GM18861 (cell line): ENCODE results near the gene KCNJ5.

Experiments
- ATAC-seq: cut with Tn5 transposase; IDR thresholded peaks from one replicate; pipeline ENCODE4 v1.9.1; 2021; ENCODE audit not compliant: unreplicated experiment

The KCNJ5 gene

DNA sequence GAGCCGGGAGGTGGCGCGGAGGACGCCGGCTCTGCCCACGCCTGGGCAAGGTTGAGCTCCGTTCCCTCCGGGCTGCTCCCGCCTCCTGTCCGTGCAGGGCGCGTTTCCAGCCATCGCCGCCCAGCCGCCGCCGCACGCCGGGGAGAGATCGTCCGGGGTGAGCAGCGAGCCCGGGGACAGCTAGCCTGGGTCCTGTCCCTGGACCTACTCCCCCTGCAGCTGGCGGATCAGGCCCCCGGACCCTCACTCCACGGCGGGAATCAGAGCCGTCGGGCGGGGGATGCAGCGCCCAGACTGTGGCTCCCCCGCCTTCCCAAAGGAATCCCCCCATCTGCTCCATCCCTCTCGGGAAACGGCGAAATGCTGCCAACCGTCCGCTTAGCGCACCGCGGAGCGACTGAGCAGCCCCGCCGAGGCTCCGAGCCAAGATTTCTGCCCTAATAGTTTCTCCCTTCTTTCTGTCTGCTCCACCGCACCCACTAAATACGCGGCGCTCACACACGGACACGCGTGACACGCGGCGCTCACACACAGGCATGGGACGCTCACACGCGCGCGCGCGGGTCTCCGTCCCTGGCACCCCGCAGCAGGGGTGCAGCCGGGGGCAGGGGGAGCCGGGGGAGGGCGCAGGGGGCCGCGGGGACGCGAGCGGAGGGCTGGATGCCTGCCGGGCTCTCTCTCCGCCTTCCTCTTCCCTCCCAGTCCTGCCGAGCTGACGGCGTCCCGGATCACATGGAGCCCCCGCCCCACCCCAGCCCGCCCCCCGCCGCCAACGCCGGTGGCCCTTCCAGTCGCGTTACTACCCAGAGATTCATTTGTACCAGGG lies at the start of gene KCNJ5:
Gene KCNJ5, plus strand, starts transcription at position 814 of the 826 bp plus-strand sequence. CDS start 19,918 bp downstream, outside the sequence.
- ATAC-seq: no peak

DNA sequence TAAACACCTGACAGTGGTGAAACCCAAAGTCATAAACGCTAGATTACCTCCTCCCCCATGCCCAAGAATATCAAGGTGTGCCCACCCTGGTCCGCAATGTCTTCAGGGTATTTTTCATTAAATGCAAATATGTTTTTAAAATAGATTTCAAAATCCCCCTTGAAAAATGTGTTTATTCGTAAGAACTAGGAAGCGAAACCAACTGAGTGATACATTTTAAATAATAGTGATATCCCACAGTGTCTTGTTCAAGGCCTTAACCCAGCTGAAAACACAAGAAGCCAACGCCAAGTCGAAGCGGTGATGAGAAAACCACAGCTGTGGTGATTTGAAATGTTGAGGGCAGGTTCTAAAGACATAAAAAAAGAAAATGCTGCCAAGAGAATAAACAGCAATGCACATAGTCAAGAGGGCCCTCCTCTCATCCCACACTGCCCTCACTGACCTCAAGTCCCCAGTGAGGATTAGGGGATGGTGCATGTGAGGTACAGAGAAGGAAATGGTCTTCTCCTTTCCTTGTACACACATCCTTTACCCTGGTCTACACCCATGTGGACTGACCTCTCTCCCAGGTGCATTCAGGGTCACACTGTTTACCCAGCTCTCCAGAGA lies 49.6 kb upstream of the KCNJ5 start:
- peak; percentile 51 for ATAC-seq

DNA sequence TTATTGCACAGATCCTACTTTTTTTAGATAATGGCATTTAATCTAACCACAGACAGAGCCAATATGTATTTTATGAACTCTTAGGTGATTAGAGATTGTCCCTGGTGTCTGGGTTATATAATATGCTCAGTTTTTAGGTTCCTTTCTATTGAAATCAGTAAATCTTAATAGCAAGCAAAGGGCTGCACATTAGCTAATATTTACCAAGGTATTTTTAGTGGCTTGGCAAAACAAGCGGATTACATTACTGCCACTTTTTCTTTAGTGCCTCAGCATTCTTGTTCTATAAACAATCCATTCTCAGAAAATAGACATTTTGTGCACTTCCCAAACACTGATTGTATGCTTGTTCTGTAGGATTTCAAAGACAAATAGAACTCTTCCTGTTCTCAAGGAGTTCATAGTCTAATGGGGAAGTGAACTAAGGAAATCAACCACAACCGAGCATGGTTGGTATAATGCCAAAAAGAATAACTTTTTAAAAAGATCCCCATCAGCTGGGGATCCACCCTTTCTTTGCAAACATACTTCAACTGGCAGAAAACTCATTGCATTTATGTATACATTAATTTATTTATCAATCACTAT lies 47.9 kb upstream of the KCNJ5 start:
- ATAC-seq: no peak

DNA sequence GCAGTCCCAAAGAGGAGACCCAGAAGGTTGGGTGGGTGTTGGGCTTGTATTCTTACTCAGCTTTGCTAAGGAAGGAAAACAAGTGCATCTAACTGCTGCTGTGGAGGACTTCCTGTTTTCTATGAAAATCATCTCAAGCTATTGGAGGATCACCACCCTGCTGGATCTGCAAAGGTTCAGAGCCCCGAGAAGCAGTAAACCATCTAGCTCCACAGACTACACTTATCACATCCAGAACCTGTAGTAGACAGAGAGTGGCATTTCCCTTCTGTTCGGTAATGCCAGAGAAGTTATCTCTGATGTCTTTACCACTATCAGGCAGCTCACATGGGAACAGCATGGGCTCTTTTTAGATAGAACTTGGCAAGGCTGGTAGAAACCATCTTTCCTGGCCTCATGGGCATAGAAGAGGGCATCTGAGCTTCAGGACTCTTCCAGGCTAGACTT lies 45.8 kb upstream of the KCNJ5 start:
- ATAC-seq: no peak

DNA sequence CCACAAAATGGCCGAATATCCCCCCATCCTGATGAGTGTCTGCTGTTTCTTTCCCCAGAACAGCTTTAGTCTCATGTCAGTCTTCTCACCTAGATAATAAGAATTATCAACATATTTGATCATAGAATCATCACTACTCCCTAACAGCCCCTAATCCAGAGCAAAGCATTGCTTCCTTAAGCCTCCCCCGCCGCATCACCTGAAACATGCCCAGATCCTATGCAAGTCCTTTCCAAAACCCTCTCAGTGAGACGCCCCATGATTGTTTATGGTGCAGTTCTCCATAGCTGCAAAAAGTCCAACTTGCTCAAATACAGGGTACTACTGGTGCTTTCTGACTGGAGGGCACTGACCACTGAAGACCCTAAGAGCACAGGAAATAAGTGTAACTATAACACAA lies 44.2 kb upstream of the KCNJ5 start:
- ATAC-seq: no peak

DNA sequence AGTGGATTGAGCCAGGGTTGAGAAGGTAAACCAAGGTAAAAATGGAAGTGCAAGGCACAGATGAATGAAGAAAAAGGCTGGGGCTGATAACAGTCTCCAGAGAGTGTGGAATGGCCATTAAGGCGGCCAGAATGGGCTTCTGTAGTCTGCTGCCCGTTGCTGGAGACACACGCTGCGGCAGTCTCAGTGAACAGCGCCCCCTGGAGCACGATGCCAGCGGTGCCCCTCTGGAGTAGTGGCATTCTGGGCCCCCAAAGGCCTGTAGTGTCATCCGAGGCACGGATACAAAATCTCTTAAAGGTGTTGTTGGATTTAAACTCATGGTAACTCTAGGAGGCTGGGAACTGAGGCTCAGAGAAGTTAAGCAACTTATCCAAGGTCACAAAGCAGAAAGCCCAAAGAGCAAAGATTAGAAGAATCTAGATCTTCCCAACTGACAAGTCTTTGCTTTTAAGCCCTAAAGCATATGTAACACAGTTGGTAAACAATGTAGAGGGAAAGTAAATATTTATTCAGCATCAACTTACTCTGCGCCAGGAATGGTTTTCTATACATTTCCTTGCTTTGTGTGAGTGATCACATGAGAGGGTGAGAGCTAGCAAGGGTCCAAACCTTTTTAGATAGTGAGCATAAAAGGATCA lies 42.2 kb upstream of the KCNJ5 start:
- ATAC-seq: peak; percentile 84

DNA sequence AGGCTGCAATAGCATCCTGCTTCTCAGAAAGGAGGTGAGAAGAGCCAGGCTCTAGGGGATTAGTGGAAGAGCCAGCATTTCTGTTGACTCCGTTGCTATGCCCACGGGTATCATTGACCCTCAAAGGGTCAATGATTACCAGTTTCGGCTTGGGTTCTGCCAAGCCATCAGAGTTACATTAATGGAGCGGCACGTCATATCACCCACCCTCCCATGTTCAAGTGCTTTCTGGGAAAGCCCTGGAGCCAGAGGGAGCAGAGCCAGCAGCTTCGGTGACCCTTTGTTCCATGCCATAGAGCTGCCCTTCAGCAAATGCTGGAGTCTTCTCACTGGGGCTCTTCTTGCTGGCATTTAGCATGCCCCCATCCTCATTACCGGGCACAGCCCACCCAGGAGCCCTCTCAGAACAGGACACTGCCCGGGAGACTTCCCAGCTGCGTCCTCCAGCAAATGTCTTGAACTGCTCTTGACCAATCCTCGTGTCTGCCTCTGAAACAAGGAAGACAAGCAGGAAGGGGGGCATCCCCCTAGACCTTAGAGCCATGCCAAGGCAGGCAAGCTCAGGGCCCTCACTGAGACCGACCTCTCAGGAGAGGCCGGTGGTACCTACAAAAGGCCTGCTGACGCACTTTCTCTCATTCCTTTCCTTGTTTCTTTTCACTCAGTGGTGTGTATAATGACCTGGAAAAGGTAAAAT lies 38.7 kb upstream of the KCNJ5 start:
- ATAC-seq: no peak

DNA sequence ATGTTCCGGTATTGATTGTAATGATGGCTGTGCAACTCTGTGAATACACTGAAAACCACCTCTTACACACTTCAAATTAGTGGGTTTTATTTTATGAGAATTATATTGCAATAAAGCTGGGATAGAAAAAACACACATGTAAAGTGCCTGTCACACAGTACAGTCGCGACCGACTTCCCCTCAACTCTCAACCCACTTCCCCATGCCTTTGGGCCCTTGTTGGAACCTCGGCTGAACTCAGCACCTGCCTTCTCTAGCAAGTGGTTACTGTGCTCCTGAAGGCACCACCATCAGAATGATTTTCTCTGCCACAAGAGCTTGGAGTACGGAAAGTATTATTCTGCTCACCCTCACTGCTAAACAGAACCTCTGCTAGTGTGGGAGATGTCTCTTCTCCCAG lies 37.6 kb upstream of the KCNJ5 start:
- ATAC-seq: no peak

DNA sequence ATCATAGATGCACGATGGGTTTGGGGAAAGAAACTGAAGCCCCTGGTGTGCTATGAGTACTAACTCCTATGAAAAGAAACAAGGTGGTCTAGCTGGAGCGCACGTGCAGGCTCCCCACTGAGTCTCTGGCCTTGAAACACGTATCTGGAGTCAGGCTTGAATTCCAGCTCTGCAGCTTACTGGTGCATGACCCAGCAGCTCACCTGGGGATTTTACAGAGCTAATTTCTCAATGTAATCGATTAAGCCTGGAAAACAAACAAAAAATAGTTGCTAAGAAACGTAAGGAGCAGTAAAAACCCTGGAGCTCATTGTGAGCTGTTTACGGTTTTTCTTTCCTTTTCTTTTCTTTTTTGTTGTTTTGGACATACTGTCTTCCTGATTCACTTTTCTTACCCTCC lies 36.3 kb upstream of the KCNJ5 start:
- ATAC-seq: no peak

DNA sequence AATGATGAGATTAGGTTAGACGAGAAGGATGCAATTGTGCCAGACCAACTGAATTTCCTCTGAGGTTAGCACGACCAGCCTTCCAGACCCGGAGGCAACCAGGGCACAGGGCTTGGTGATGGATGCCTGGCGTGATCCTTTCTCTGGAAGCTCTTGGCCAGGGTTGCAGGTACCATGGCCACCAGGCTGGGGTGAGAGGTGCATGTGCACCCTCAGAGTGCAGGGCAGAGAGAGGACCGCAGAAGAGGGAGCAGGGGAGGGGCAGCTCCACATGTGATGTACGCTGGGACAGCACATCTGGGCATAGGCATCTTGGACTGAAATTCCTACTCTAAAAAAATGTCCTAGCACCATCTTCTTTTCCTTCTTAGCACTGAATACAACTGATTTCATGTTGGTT lies 34.9 kb upstream of the KCNJ5 start:
- no peak for ATAC-seq

DNA sequence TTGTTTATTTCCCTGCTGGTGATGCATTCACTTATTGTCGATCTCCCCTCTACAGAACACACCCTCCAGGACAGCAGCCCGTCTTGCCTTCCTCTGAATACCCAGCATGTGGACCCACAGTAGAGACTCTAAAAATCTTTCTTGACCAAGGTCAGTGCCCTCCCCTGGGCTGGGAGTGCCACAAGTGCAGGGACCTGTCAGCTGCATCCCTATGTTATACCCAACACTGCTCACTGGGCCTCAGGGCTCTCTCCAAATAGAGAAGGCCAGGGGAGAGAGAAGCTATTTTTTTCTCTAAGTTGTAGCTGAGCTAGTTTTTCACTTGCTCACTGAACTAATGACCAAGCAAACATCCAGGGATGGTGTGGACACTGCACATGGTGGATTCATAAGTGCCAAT lies 33.8 kb upstream of the KCNJ5 start:
- ATAC-seq: no peak

DNA sequence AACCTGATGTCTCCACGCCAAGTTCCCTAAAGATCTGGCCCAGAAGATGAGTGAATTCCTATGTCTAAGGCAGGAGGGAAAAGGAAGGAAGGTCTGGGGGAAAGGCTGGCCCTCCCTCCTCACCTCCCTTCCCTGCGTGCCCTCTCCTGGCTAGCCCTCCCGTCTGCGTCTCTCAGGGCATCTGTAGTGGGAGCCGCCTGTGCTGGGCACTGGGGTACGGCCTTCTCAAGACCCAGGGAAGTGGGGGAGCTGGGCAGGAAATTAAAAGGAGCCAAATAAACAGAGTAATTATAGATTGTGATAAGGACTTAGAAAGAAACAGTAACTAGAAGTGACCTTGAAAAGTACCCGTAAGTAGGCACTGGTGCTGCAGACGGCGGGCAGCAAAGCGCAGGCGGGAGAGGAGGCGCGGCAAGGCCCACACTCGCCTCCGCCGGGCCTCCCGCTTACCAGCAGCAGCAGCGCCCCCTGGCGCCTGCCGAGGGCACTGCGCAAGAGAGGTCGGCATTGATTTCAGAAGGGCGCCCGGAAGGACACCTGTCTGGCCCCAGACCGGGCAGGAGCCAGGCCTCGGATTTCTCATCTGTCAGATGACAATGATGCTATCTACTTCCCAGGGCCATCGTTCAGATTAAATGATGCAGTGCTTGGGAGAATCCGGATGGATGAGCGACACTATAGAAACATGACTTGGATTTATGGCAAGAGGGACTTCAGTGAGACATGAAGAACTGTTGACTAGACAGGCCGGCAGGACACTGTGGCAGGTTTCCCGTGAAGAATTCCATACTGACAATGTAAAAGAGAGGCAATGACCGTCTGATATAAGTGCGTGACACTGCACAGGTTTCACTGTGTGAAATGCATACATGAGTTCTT lies 31.4 kb upstream of the KCNJ5 start:
- ATAC-seq: peak; percentile 94

DNA sequence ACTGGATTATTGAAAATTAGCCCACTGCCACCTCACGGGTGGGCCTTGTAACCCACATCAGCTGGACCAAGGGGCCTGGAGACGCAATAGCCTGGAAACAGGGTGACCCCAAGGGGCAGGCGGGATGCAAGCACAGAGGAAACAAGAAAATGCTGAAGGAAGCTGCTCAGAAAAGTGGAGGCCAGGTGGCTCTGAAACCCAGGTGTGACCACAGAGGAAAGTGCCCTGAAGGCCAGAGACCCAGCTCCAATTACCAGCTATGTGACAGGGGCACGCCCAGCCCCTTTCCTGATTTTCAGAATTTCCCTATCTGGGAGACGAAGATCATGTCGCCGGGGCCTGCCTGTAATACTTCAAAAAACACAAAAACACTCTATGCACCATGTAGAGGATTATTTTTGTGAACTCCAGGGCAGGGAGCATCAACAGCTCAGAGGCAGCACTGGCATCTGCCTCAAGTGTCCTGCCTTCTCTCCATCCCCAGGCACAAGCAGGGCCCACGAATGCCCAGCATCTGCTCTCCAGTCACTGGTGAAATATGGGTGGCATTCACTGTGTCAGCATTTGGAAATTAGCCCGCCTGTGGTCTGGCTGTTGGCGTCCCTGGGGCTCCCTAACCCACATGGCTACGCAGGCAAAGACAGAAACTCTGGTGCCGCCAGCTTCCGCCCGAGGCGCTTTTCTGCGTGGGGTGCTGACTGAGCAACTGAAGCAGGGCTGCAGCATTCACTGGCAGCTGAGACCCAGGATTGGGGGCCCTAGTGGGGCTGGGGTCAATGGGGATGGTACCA lies 30.4 kb upstream of the KCNJ5 start:
- no peak for ATAC-seq

DNA sequence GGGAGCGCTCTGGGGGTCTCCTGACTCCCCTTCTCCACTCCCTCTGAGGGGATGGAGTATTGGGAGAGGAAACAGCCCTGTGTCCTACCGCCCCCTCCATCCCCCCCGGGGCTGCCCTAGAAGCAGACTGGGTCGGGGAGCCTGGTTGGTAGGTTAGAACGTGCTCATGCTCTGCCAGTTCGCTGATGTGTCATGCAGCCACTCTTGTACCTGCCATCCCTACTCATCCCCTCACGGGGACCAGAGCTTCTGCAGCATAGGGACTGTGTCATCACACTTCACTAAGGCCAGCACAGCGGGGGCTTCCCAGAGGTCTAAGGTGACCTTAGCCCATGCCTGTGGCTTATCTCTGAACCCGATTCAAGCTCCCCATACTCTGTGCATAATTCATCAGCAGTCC lies 28.8 kb upstream of the KCNJ5 start:
- no peak for ATAC-seq

DNA sequence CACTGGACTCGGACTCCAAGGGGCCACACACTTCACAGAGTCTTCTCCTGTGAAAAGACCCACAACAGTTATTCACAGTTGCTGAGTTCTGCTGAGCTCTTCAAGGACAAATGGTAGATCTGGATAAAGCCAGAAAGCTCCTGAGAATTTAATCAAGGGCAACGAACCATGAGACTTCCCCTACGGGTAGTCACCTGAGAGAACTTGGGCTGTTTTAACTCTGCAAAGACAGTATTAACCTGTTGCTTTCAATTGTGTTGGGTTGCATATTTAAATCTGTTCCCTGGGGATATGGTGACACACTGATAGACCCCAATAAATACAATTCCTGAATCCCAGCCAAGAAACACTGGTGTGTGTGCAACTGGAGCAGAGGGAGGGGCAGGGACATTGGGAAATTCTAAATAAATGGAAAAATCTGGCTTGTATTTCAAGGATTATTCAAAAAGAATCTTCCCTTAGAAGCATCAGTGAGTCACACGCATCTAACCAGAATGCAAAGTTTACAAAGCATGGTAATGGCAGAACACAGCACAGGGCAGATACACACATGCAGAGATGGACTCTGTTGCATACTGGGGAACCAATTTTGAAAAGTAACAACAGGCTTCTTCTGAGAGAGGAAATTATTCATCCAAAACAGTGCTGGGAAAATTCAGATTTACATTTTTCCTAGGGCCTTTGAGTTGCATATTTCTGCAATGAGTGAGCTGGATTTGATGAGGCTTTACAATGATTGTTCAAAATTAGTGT lies 28.1 kb upstream of the KCNJ5 start:
- no peak for ATAC-seq

DNA sequence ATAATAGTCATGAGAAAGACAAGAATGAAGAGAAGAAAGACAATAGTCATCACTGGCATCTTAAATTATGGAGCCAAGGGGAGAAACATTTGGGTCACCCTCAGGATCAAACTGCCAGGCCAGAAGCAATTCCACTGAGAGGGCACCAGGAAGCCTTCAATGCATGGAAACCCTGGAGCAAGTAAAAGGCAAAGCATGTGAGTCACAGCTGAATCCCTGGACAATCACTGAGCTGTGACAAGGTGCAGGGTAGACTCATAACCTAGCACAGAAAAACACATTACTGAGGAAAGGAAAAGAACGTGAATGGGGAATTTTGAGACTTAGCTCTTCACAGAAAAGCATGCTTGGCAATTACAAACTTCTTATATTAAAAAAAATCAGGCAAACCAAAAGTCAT lies 25.7 kb upstream of the KCNJ5 start:
- ATAC-seq: no peak

DNA sequence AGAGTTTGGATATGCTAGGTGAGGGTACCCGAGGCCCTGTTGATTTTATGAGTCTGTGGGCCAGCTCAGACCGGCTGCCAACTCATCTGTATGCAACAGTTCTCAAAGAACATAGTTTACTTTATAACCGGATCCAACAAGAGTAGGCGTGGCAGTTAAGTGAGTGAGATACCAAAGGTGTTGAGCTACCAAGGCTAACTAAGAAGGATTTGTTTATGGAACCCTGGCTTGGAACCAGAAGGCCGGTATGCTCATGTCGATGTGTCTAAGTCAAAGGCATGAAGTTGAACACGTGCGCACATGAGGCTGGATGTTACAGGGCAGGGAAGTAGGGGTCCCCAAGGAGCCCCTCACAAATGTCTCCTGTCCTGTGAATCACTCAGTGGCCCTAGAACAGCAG lies 23.9 kb upstream of the KCNJ5 start, which contains the start of gene KCNJ1:
Gene KCNJ1, minus strand, starts transcription at position 20 of the 400 bp plus-strand sequence. CDS start 27,053 bp downstream, outside the sequence.
- no peak for ATAC-seq

DNA sequence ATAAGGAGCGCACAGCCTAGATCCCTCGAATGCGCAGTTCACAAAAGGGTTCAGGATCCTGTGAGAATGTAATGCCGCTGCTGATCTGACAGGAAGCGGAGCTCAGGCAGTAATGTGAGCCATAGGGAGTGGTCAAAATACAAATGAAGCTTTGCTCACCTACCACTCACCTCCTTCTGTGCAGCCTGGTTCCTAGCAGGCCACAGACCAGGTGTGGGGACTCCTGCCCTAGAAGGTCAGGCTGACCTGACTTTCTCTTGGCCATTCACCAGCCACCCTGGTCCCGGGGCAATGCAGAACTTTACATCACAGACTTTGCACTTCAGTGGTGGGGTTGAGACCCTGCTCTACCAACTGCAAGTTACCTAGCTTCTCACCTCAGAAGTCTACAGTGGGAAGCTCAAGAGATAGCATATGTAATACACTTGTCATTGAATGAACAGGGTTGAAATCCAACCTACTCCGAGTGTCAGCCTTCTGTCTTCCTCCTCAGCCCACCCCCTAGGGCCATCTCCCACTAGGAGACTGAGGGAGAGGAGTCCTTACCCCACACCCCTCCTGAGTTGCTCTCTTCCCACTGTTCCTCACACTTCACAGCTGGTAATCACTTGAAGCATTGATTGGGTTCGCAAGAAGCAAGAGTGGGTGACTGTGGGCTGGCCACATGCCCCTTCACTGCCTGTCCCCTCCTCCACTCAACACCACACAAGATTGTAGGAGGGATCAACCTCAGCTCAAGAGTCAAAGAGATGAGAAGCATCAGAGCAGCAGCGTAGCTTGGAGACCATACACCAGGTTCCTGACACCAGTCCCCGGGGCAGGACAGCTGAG lies 22.1 kb upstream of the KCNJ5 start:
- no peak for ATAC-seq
